ENCODE results near the gene AMZ2.

GRCh38 chr17:68297195-68297594 lies 49.4 kb downstream of the AMZ2 start:
- no peak for TF ChIP-seq CTCF (IDR thresholded peaks at IDR 0.05)
- no peak for TF ChIP-seq POLR2A (IDR thresholded peaks at IDR 0.05)

Measured in uterus (tissue), 2 donors.